Vagina (tissue), 2 donors: ENCODE results near the gene FCF1. TPM values are rescaled to one million over a fixed set of nuclear protein-coding genes. Genes with fewer than 3 reads are reported as not detected.

Experiments used
- DNase-seq, 2 donors: peaks; one replicate each; pipeline ENCODE4 v3.0.0-alpha.2; 2017; ENCODE audit errors: extremely low spot score in 2 of 2
- H3K27ac ChIP-seq: fragments of 200-600 bp; sonication (generic); one replicate; pipeline ENCODE4 v1.5.1; 2019
- H3K27me3 ChIP-seq: fragments of 200-600 bp; sonication (generic); one replicate; pipeline ENCODE4 v1.5.1; 2019
- H3K36me3 ChIP-seq, 2 donors: fragments of 200-600 bp; sonication (generic); one replicate each; pipeline ENCODE4 v1.5.1; 2017 to 2019
- H3K4me1 ChIP-seq: fragments of 200-600 bp; sonication (generic); one replicate; pipeline ENCODE4 v1.5.1; 2019
- H3K4me3 ChIP-seq, 2 donors: fragments of 200-600 bp; sonication (generic); 1 replicate in 1 of 2; 2 replicates in 1 of 2; pipeline ENCODE4 v1.5.1; 2016 to 2019
- H3K9me3 ChIP-seq: fragments of 200-600 bp; sonication (generic); one replicate; pipeline ENCODE4 v1.5.1; 2019
- CTCF ChIP-seq, 3 experiments: fragments of 450-650 bp in 2 of 3; fragments of 200-600 bp in 1 of 3; sonication (generic) in 1 of 3; IDR thresholded peaks; one replicate each; pipeline ENCODE4 v1.5.1; 2017 to 2019; ENCODE audit warnings: antibody characterized with exemption in 3 of 3, mild to moderate bottlenecking in 2 of 3, moderate library complexity in 2 of 3
- POLR2A ChIP-seq, 2 donors: fragments of 450-650 bp; IDR thresholded peaks; one replicate each; pipeline ENCODE4 v1.6.1; 2017; ENCODE audit warnings: antibody characterized with exemption in 2 of 2, mild to moderate bottlenecking in 2 of 2, moderate library complexity in 2 of 2
- POLR2AphosphoS5 ChIP-seq, 2 donors: sonication (generic); formaldehyde crosslinking; IDR thresholded peaks; one replicate each; pipeline ENCODE4 v1.9.0; 2017; ENCODE audit warnings: antibody characterized with exemption in 2 of 2, mild to moderate bottlenecking in 2 of 2, low read depth in 1 of 2; ENCODE audit not compliant: insufficient read depth in 1 of 2
- intact Hi-C: fragments of 100-400 bp; cut with DNase I; formaldehyde crosslinking; loops from one replicate; pipeline ENCODE4 v1.15.1; 2023
- total RNA-seq: library from RNA; depleted of rRNA; stranded (reverse); fragments of >200 nt; gene quantifications from one replicate; pipeline ENCODE4 v1.2.3, GENCODE V29; 2016

Gene FCF1
- total RNA-seq, 1 donor from 2014 or later, result 11.0 TPM

GRCh38 chr14:74703043-74703442, 9.9 kb upstream of the FCF1 start:
- TF ChIP-seq CTCF (IDR thresholded peaks at IDR 0.05), result no peak
- no peak for TF ChIP-seq POLR2A (IDR thresholded peaks at IDR 0.05)
- no peak for TF ChIP-seq POLR2AphosphoS5 (IDR thresholded peaks at IDR 0.05; ENCODE audit: insufficient read depth in 1 of 2, low read depth in 1 of 2)
- Histone ChIP-seq H3K36me3 (peaks cover 0 to 3% of the 10 kb centered on the region in 2 donors), H3K9me3 (no peaks in the 10 kb centered on the region), H3K27ac (no peak overlapping the region), H3K27me3 (no peaks in the 10 kb centered on the region), H3K4me3 (no peak overlapping the region), H3K4me1 (peaks cover 11% of the 10 kb centered on the region)
- no peak for DNase-seq
- intact Hi-C loops, result no loop called here

- DNase-seq, result no peak
- H3K27ac ChIP-seq, result no peak overlapping the region
- no peaks in the 10 kb centered on the region for H3K27me3 ChIP-seq
- no peak for TF ChIP-seq CTCF (IDR thresholded peaks at IDR 0.05)
- H3K4me1 ChIP-seq, result peaks cover 11% of the 10 kb centered on the region
- intact Hi-C loops, result no loop called here
- H3K36me3 ChIP-seq, result peaks cover 0 to 3% of the 10 kb centered on the region in 2 donors
- H3K9me3 ChIP-seq, result no peaks in the 10 kb centered on the region
- H3K4me3 ChIP-seq, result no peak overlapping the region
Observed at GRCh38 chr14:74704656-74705055, 8.3 kb upstream of the FCF1 start.

GRCh38 chr14:74705613-74706500, 7.1 kb upstream of the FCF1 start:
- DNase-seq, result no peak
- Histone ChIP-seq H3K36me3 (peaks cover 0 to 3% of the 10 kb centered on the region in 2 donors), H3K27ac (no peak overlapping the region), H3K4me3 (no peak overlapping the region), H3K9me3 (no peaks in the 10 kb centered on the region), H3K27me3 (no peaks in the 10 kb centered on the region), H3K4me1 (peaks cover 22% of the 10 kb centered on the region)
- intact Hi-C loops, result no loop called here
- TF ChIP-seq CTCF (IDR thresholded peaks at IDR 0.05) (no peak), POLR2A (IDR thresholded peaks at IDR 0.05) (no peak)

- no peaks in the 10 kb centered on the region for H3K27me3 ChIP-seq
- intact Hi-C loops, result loop anchor here (5.0 kb wide), 1 partner anchor 98 kb away; the partner anchor contains the start of gene LTBP2
Observed at GRCh38 chr14:74710480-74710879, 2.5 kb upstream of the FCF1 start.

More at GRCh38 chr14:74710480-74710879, 2.5 kb upstream of the FCF1 start:
- Histone ChIP-seq H3K9me3 (no peaks in the 10 kb centered on the region), H3K4me1 (peaks cover 40% of the 10 kb centered on the region), H3K27ac (no peak overlapping the region), H3K4me3 (no peak overlapping the region), H3K36me3 (no peaks in the 10 kb centered on the region)
- DNase-seq, result no peak
- no peak for TF ChIP-seq POLR2AphosphoS5 (IDR thresholded peaks at IDR 0.05; ENCODE audit: insufficient read depth in 1 of 2, low read depth in 1 of 2)
- TF ChIP-seq CTCF (IDR thresholded peaks at IDR 0.05), result no peak
